Caco-2 (cell line): ENCODE data around the gene ELN. TPM values are rescaled to one million over a fixed set of nuclear protein-coding genes. Genes with fewer than 3 reads are reported as not detected.

ENCODE experiments used
- BruUV-seq: library from RNA; stranded (reverse); fragments of 400-500 nt; replicated peaks from 2 replicates; lab custom pipeline; 2021; lab: Mats Ljungman, UMichigan
- CTCF ChIA-PET: fragments of 300-600 bp; sonication (Branson Sonifier 250); formaldehyde crosslinking; loops from one replicate; lab custom pipeline; 2022; ENCODE audit warnings: antibody characterized with exemption; lab: Charles Lee
- POLR2A ChIA-PET: fragments of 300-600 bp; sonication (Branson Sonifier 250); formaldehyde crosslinking; loops from one replicate; lab custom pipeline; 2022; ENCODE audit warnings: antibody characterized with exemption; lab: Charles Lee
- DNase-seq, 2 experiments: peaks; one replicate each; pipeline versions ENCODE4 v3.0.0 to v3.0.0-alpha.2; 2020 to 2022
- H3K27me3 ChIP-seq: replicated peaks from 2 replicates; pipeline ENCODE4 v1.6.0; 2011; ENCODE audit warnings: low read length; ENCODE audit not compliant: control insufficient read depth, insufficient read depth
- H3K36me3 ChIP-seq: 2 replicates; pipeline ENCODE4 v1.5.1; 2011; ENCODE audit warnings: low read length; ENCODE audit not compliant: control insufficient read depth, insufficient read depth
- H3K4me1 ChIP-seq: fragments of 250-450 bp; sonication (Bioruptor Pico); 2 replicates; pipeline ENCODE4 v1.5.1; 2020; ENCODE audit warnings: mild to moderate bottlenecking
- H3K4me3 ChIP-seq: 2 replicates; pipeline ENCODE4 v1.5.1; 2011; ENCODE audit warnings: low read depth, mild to moderate bottlenecking, control low read depth, low read length
- H3K9me3 ChIP-seq: fragments of 250-450 bp; sonication (Bioruptor Pico); 2 replicates; pipeline ENCODE4 v1.5.1; 2020; ENCODE audit warnings: mild to moderate bottlenecking, moderate library complexity
- H3K27ac Mint-ChIP-seq: one replicate; pipeline ENCODE4 v1.8.0; 2022; ENCODE audit warnings: mixed read lengths; ENCODE audit not compliant: unreplicated experiment
- H3K27me3 Mint-ChIP-seq: one replicate; pipeline ENCODE4 v1.8.0; 2022; ENCODE audit warnings: mixed read lengths; ENCODE audit not compliant: insufficient read depth, unreplicated experiment
- H3K36me3 Mint-ChIP-seq: one replicate; pipeline ENCODE4 v1.8.0; 2022; ENCODE audit warnings: mild to moderate bottlenecking, mixed read lengths; ENCODE audit not compliant: insufficient read depth, unreplicated experiment
- H3K4me1 Mint-ChIP-seq: one replicate; pipeline ENCODE4 v1.8.0; 2022; ENCODE audit warnings: low read depth, mixed read lengths; ENCODE audit not compliant: unreplicated experiment
- H3K4me3 Mint-ChIP-seq: one replicate; pipeline ENCODE4 v1.8.0; 2022; ENCODE audit warnings: mild to moderate bottlenecking, moderate library complexity, mixed read lengths; ENCODE audit not compliant: unreplicated experiment
- H3K9me3 Mint-ChIP-seq: one replicate; pipeline ENCODE4 v1.8.0; 2022; ENCODE audit warnings: mixed read lengths; ENCODE audit not compliant: unreplicated experiment
- CTCF ChIP-seq, 2 experiments: fragments of 200-600 bp in 1 of 2; IDR thresholded peaks; 1 replicate in 1 of 2; 2 replicates in 1 of 2; pipeline versions ENCODE4 v1.5.1 to v1.8.0; 2011 to 2022; ENCODE audit warnings: antibody characterized with exemption in 1 of 2, control low read depth in 1 of 2, inconsistent platforms in 1 of 2, low read depth in 1 of 2, low read length in 1 of 2, mild to moderate bottlenecking in 1 of 2, moderate library complexity in 1 of 2; ENCODE audit not compliant: insufficient read depth in 1 of 2, severe bottlenecking in 1 of 2, unreplicated experiment in 1 of 2
- intact Hi-C: fragments of 100-400 bp; cut with micrococcal nuclease; formaldehyde crosslinking; loops from one replicate; pipeline ENCODE4 v1.10.0; 2022; ENCODE audit not compliant: unreplicated experiment
- total RNA-seq: library from RNA; stranded (reverse); gene quantifications from 2 replicates; pipeline ENCODE4 v1.2.3, GENCODE V29; 2022

ELN gene
- total RNA-seq, 1 experiment from 2014 or later: not detected

- no TSS peak for BruUV-seq
- no peak for TF ChIP-seq CTCF (IDR thresholded peaks at IDR 0.05; ENCODE audit: insufficient read depth in 1 of 2, low read depth in 1 of 2, low read length in 1 of 2, severe bottlenecking in 1 of 2, unreplicated experiment in 1 of 2)
- Mint-ChIP-seq H3K9me3 (no peaks in the 10 kb centered on the region), H3K27ac (no peak overlapping the region), H3K4me3 (no peak overlapping the region), H3K4me1 (no peaks in the 10 kb centered on the region), H3K27me3 (peaks cover 14% of the 10 kb centered on the region), H3K36me3 (no peaks in the 10 kb centered on the region)
- CTCF ChIA-PET: no interaction called here
- Histone ChIP-seq H3K9me3 (no peaks in the 10 kb centered on the region), H3K4me1 (no peaks in the 10 kb centered on the region), H3K27me3 (no peaks in the 10 kb centered on the region), H3K4me3 (no peak overlapping the region), H3K36me3 (no peaks in the 10 kb centered on the region)
- intact Hi-C loops: no loop called here
- no peak for DNase-seq
- POLR2A ChIA-PET: no interaction called here
Observed at GRCh38 chr7:74048999-74049599, 21.1 kb downstream of the ELN start.

- no peaks in the 10 kb centered on the region for H3K36me3 Mint-ChIP-seq
- H3K4me1 Mint-ChIP-seq: no peaks in the 10 kb centered on the region
- TF ChIP-seq CTCF (IDR thresholded peaks at IDR 0.05; ENCODE audit: insufficient read depth in 1 of 2, low read depth in 1 of 2, low read length in 1 of 2, severe bottlenecking in 1 of 2, unreplicated experiment in 1 of 2): no peak
- H3K27me3 ChIP-seq: no peaks in the 10 kb centered on the region
- no TSS peak for BruUV-seq
- no peak overlapping the region for H3K4me3 ChIP-seq
- intact Hi-C loops: loop anchor here (2.0 to 5.0 kb wide), 3 partner anchors 132 to 342 kb away; no protein-coding TSS in a partner anchor
- POLR2A ChIA-PET: no interaction called here
- H3K36me3 ChIP-seq: no peaks in the 10 kb centered on the region
- peaks cover 17% of the 10 kb centered on the region for H3K27me3 Mint-ChIP-seq
- no peak overlapping the region for H3K27ac Mint-ChIP-seq
- CTCF ChIA-PET: no interaction called here
- no peak overlapping the region for H3K4me3 Mint-ChIP-seq
- no peaks in the 10 kb centered on the region for H3K9me3 ChIP-seq
- H3K4me1 ChIP-seq: no peaks in the 10 kb centered on the region
- no peak for DNase-seq
- H3K9me3 Mint-ChIP-seq: no peaks in the 10 kb centered on the region
Observed at GRCh38 chr7:74049997-74050798, 22.2 kb downstream of the ELN start.

GRCh38 chr7:74051193-74051592 is 23.2 kb downstream of the ELN start:
- Histone ChIP-seq H3K4me1 (no peaks in the 10 kb centered on the region), H3K9me3 (no peaks in the 10 kb centered on the region), H3K4me3 (no peak overlapping the region), H3K27me3 (no peaks in the 10 kb centered on the region), H3K36me3 (no peaks in the 10 kb centered on the region)
- no peak for TF ChIP-seq CTCF (IDR thresholded peaks at IDR 0.05; ENCODE audit: insufficient read depth in 1 of 2, low read depth in 1 of 2, low read length in 1 of 2, severe bottlenecking in 1 of 2, unreplicated experiment in 1 of 2)
- Mint-ChIP-seq H3K27ac (no peak overlapping the region), H3K36me3 (no peaks in the 10 kb centered on the region), H3K4me1 (no peaks in the 10 kb centered on the region), H3K9me3 (no peaks in the 10 kb centered on the region), H3K4me3 (no peak overlapping the region), H3K27me3 (peaks cover 17% of the 10 kb centered on the region)
- no peak for DNase-seq
- no TSS peak for BruUV-seq
- ChIA-PET POLR2A (no interaction called here), CTCF (interaction anchor here (1.0 to 1.6 kb wide), 4 partner anchors 132 to 350 kb away, joined by 3 to 12 read pairs (median 5); no protein-coding TSS in a partner anchor)
- intact Hi-C loops: loop anchor here (2.0 to 5.0 kb wide), 3 partner anchors 131 to 341 kb away; no protein-coding TSS in a partner anchor
